Caki2 (cell line): ENCODE measurements around the gene ACOX3. TPM values are rescaled to one million over a fixed set of nuclear protein-coding genes. Genes with fewer than 3 reads are reported as not detected.

ENCODE experiments used
- DNase-seq: peaks from one replicate; pipeline ENCODE4 v3.0.0-alpha.2; 2015; ENCODE audit warnings: low read depth
- in situ Hi-C: cut with HindIII; loops from 2 replicates; pipeline ENCODE4 v1.10.0; 2016; ENCODE audit warnings: low sequenced_read_pairs, low pct_unique_long_range_greater_than_20kb, mixed read lengths
- total RNA-seq: library from RNA; depleted of rRNA; stranded (reverse); fragments of >200 nt; shearing (Covaris generic); gene quantifications from 2 replicates; pipeline ENCODE4 v1.2.3, GENCODE V29; 2014; ENCODE audit warnings: low replicate concordance; rRNA removed

ACOX3 gene
- total RNA-seq, 1 experiment from 2014 or later: 7.3 TPM

GRCh38 chr4:8325291-8325973 lies 115.1 kb downstream of the ACOX3 start:
- DNase-seq: no peak
- in situ Hi-C loops: no loop called here

- DNase-seq: no peak
- in situ Hi-C loops: no loop called here
Measured at GRCh38 chr4:8324640-8325239, 115.8 kb downstream of the ACOX3 start.

- DNase-seq: no peak
- in situ Hi-C loops: no loop called here
Measured at GRCh38 chr4:8323947-8324555, 116.5 kb downstream of the ACOX3 start.

- in situ Hi-C loops: no loop called here
- no peak for DNase-seq
Measured at GRCh38 chr4:8322794-8323704, 117.5 kb downstream of the ACOX3 start.

GRCh38 chr4:8321771-8322170 lies 118.8 kb downstream of the ACOX3 start:
- in situ Hi-C loops: no loop called here
- DNase-seq: no peak

GRCh38 chr4:8321220-8321619 lies 119.3 kb downstream of the ACOX3 start:
- DNase-seq: no peak
- in situ Hi-C loops: no loop called here

GRCh38 chr4:8320386-8320750 lies 120.2 kb downstream of the ACOX3 start:
- in situ Hi-C loops: no loop called here
- DNase-seq: no peak

- in situ Hi-C loops: no loop called here
- no peak for DNase-seq
Measured at GRCh38 chr4:8319731-8320385, 120.7 kb downstream of the ACOX3 start.

- in situ Hi-C loops: no loop called here
- DNase-seq: no peak
Measured at GRCh38 chr4:8319061-8319460, 121.5 kb downstream of the ACOX3 start.

GRCh38 chr4:8318509-8318908 lies 122.0 kb downstream of the ACOX3 start:
- in situ Hi-C loops: no loop called here
- no peak for DNase-seq

- in situ Hi-C loops: no loop called here
Measured at GRCh38 chr4:8317474-8317873, 123.0 kb downstream of the ACOX3 start.

GRCh38 chr4:8316911-8317351 lies 123.6 kb downstream of the ACOX3 start:
- in situ Hi-C loops: no loop called here
- no peak for DNase-seq

More at GRCh38 chr4:8317474-8317873, 123.0 kb downstream of the ACOX3 start:
- no peak for DNase-seq

Other genes starting within 250 kb of the ACOX3 start
- gene SH3TC1, start 241.4 kb downstream of the ACOX3 start, total RNA-seq: 8.0 and 16.3 TPM in 2 replicates
- gene HTRA3, start 171.0 kb downstream of the ACOX3 start, total RNA-seq: not detected in 2 replicates
- 6.8 and 19.8 TPM in 2 replicates for gene TRMT44, start 54 bp upstream of the ACOX3 start, total RNA-seq
- gene GPR78, start 139.7 kb upstream of the ACOX3 start, total RNA-seq: not detected in 2 replicates
- not detected in 2 replicates for gene CPZ, start 152.0 kb upstream of the ACOX3 start, total RNA-seq